ENCODE results near the gene TSPYL4.
"Not testable (repeated sequence)": the region's sequence is repeated elsewhere in the genome, so short reads cannot be mapped to it uniquely, and the experiment has no call there.

Gene TSPYL4

DNA sequence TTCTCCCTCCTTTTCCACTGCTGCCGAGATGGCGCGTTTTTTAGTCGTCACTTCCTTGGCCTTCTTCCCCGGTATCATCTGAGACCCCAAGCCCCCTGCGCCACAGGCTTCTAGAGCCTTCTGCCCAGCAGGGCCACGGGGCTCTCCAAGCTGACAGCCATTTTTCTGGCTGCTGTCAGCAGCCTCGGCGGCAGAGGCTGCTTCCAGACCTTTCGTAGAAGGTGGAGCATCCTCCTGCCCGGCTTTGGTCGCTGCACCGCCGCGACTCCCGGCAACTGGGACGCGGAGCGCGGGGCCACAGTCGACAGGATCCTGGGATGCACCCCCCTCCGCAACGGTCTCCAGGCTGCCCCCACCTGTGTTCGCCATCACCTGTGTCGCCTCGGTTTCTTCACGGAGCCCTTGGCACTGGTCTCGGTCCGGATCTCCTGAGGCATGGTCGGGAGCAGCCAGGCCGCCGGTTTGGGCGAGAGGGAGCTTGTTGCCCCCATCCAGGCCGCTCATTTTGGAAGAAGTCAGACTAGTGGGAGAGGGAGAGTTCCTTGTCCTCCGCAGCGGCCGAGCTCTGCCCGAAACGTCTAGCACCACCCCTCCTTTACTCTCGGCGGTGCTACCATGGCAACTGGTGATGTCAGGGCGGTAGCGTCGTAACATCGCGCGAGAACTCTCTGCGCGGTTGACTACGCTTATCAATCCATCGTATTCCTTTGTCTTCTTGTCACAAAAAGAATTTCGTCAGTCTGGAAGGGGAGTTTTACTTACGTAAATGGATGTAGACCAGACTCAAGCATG, at the start of gene TSPYL4:
Gene TSPYL4, minus strand, starts transcription at position 571 of the 792 bp plus-strand sequence. Its CDS starts 67 bp downstream, at position 504.
- peak; percentile 86 for DNase-seq (ENCODE audit: low read depth)

DNA sequence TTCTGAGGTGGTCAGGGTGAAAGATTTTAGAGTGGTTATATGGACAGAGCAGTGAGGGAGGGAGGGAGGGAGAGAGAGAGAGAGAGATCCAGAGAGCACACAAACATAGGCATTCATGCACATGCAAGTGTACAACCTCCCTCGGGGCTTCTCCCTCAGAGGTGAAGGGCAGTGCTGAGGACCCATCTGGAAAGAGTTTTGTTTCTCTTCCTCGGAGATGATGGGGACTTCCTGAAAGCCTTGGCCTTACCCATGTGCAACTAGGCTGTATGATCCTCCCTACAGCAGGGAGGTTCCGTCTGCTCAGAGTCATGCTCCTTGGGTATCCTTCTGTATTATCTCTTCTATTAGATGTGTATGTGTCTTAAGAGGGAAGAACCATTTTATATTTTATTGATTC, 47.2 kb upstream of the TSPYL4 start:
- DNase-seq (ENCODE audit: low read depth), result no peak

DNA sequence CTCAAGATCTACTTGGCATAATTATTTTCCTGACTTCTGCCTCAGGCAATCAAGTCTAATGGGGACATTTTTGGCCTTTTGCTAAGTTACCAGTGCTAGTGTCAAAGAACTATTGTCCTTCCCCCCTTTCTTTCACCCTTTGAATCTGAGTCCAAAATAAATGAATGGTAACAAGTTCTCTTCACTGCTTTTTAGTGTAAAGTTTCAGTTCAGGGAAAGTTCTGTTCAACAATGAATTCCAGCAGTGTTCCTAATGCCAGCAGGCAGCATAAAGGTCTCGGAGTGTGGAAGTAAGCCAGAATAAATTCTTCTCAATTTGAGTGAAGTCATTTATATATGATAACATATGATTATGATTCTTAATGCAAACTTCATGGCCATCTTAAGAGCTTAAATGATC, 46.7 kb upstream of the TSPYL4 start:
- no peak for DNase-seq (ENCODE audit: low read depth)

DNA sequence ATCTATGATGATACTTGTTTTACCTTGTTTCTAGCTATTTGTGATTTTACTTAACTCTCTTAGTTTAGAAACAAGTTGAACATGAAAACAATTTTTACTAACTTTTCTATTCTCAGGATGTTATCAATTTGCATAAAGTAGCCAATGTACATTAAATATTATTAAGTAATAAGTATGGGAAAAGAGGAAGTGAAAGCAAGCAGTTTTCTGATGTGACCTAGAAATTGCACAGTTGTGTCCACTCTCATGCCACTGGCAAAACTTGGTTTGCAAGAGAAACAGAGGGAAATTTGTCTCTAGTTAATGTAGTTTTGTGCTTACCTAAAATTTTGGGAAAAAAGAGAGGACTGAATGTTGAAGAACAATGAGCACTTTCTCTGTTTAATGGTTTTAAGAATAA, 45.1 kb upstream of the TSPYL4 start:
- no peak for DNase-seq (ENCODE audit: low read depth)

DNA sequence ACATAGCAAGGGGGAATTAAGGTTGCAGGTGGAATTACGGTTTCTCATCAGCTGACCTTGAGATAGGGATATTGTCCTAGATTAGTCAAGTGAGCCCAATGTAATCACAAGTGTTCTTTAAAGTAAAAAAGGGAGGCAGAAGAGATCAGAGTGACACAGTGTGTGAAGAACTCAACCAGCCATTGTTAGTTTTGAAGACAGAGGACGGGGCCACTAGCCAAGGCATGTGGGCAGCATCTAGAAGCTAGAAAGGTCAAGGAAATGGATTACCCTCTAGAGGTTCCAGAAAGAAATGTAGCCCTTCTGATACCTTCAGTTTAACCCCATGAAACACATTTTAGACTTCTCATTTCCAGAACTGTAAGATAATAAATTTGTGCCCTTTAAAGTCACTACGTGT, 44.4 kb upstream of the TSPYL4 start:
- no peak for DNase-seq (ENCODE audit: low read depth)

DNA sequence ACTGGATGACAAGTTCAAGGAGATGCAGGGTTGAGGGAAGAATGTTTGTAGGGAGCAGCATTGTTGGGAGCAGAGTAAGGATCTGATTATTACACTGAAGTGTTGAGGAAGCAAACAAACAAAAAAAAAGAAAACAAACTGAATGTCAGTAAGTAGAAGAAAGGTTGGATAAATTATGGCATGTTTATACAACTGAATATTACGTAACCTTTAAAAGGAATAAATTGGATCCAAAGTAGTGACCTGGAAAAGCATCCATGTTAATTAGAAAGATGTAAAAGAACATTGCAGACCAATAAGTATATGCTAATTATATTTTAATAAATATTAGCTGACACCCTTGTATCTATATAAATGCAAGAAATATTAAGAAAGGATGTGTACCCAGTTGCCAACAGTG, 38.7 kb upstream of the TSPYL4 start:
- no peak for DNase-seq (ENCODE audit: low read depth)

DNA sequence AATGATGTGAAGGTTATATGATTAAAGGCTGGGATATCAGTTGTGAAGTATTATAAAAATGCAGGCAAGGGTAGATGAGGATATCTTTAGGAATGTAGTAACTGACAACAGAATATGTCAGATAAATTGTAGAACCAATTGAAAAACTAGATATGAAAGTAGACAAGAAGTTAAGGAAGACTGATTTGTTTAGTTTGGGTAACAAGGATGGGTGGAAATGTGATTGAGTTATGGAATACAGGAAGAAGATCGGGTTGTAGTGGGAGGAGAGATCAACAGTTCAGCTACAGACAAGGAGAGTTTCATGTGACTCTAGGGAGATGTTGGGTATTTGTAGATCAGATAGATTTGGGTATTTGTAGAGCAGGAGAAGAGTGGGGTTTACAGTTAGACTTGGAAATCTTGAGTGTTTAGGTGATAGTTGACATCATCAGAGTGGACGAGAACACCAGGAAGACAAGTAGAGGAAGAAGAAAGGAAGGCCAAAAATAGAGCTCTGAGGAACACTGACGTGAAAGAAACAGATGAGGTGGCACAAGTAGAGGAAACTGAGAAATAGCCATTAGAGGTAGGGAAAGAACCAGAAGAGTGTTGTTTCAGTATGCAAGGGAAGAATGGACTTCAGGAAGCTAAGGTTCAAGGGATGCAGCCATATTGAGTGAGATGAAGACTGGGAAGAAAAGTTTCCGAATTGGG, 38.0 kb upstream of the TSPYL4 start:
- DNase-seq (ENCODE audit: low read depth), result no peak

DNA sequence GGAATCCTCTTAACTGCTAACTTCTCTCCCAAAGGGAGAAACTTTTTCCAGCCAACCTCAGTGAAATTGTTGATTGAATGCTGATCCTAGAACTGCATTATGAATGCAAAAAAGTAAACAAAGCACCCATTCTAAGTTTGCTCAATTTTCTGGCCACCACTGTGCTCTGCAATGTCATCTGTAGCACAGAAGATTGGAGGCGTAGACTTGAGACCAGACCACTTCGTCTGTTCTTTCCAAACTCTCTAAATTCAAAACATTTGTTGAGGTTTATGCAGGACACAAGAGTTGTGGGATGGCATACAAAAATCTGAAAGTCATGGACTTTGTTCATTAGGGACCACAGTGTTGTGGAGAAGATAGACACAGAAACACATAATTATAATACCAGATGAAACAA, 36.9 kb upstream of the TSPYL4 start:
- no peak for DNase-seq (ENCODE audit: low read depth)

DNA sequence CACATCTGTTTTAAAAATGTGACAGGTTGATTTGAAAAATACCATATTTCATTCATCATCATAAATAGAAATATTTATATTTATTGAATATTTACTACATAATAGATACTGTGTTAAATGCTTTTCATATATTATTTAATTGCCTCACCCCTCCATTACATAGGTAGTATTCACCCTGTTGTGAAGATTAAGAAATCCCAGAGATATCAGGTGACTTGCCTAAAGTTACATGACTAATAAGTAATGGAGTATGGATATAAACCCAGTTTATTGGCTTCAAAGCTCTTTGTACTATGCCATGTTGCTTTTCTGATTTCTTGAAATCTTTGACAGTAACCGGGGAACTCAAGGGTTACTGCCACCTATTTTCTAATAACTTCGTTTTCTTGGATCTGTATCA, 36.0 kb upstream of the TSPYL4 start:
- DNase-seq (ENCODE audit: low read depth), result no peak

DNA sequence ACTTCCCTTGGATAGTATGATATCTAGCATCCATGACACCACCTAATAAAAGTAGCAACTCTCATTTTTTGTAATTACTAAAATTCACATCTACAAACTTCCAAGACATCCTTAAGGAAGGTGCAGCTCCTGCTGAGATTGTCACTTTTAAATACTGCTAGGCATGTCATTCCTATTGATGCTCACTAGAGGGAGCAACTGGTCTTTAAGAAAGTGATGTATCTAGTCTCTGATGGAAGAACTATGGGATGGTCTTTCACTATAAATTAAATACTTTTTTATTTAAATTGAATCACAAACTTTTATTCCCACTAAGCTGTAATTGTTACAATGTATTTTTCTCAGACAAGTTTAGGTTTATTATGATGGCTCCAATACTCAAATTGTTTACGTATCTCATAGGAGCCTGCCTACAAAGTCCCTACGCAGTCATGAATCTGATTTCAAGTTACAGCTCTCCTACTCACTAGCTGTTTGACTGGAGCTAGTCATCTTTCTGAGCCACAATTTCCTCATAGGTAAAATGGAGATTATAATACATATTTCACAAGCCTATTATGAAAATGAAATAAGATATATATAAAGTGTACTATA, 33.9 kb upstream of the TSPYL4 start:
- DNase-seq (ENCODE audit: low read depth), result no peak

DNA sequence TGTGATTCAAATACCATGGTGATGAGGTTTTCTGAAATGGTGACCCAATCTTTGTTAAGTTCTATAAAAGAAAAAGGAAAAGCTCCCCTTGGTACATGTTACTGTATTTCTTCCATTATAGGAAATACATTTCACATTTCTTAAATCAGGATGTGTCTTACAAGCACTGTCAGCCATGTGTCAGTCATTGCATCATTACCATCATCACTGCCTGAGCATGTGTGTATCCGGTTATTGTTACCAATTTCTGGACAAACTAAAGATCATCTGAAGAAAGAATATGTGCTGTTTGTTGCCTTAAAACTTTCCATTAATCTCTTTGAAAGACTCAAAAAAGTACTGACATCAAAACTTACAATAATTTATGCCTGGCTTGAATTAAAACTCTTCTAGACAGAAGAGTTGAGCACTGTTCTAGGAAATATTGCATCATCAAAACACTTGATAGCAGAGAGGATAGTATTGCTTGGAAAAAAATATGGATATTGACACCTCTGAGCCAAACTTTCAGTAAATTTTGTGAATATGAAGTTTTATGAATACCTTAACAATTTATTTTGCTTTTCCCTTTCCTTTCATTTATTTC, 33.0 kb upstream of the TSPYL4 start:
- no peak for DNase-seq (ENCODE audit: low read depth)

DNA sequence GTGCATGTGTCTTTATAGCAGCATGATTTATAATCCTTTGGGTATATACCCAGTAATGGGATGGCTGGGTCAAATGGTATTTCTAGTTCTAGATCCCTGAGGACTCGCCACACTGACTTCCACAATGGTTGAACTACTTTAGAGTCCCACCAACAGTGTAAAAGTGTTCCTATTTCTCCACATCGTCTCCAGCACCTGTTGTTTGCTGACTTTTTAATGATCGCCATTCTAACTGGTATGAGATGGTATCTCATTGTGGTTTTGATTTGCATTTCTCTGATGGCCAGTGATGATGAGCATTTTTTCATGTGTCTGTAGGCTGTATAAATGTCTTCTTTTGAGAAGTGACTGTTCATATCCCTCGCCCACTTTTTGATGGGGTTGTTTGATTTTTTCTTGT, 31.1 kb upstream of the TSPYL4 start:
- DNase-seq (ENCODE audit: low read depth), result not testable (repeated sequence)

DNA sequence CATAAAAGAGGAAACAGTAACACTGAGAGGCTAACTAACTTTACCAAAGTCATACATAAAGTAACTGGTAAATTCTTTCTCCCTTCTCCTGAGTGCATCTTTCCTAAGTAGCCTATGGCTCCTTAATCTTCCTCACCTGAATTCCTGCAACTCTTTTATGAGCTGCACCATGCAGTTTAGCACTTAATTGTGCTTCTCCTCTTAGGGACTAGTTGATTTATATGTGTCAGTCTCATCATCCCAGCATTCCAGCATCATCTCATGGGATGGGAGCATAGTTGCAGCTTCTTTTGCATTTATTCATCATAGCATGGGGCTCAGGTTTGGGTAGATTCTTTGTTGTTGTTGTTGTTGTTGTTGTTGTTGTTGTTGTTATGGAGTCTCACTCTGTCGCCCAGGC, 29.3 kb upstream of the TSPYL4 start:
- DNase-seq (ENCODE audit: low read depth), result no peak

DNA sequence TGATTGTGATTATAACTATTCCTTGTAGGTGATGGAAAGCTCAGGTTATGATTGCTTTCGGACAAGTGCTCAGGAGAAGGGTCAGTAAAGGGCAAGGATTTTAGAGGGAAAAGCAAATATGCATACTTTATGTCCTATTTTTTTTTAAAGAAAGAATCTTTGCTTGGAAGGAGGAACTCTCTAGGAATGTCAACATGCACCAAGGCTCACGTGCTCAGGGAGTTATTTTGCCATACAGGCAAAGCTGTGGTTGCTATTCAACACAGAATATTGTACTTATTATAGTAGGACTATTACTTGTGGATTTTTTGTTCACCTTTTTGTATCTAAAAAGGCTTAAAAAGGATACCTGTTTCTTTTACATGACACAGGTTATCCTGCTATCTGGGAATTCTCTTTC, 28.8 kb upstream of the TSPYL4 start:
- no peak for DNase-seq (ENCODE audit: low read depth)

DNA sequence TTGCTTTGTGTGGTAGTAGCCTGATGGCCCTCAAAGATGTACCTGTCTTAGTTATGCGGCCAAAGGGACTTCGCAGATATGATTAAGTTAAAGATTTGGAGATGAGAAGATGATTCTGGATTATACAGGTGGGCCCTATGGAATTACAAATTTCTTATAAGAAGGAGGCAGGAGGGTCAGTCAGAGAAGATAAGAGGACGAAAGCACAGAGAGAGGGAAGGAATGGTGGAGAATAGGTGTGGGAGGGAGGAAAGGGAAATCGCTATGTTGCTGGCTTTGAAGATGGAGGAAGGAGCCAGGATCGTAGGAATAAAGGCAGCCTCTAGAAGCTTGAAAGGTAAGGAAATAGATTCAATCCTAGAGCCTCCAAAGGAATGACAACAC, 27.1 kb upstream of the TSPYL4 start:
- no peak for DNase-seq (ENCODE audit: low read depth)

DNA sequence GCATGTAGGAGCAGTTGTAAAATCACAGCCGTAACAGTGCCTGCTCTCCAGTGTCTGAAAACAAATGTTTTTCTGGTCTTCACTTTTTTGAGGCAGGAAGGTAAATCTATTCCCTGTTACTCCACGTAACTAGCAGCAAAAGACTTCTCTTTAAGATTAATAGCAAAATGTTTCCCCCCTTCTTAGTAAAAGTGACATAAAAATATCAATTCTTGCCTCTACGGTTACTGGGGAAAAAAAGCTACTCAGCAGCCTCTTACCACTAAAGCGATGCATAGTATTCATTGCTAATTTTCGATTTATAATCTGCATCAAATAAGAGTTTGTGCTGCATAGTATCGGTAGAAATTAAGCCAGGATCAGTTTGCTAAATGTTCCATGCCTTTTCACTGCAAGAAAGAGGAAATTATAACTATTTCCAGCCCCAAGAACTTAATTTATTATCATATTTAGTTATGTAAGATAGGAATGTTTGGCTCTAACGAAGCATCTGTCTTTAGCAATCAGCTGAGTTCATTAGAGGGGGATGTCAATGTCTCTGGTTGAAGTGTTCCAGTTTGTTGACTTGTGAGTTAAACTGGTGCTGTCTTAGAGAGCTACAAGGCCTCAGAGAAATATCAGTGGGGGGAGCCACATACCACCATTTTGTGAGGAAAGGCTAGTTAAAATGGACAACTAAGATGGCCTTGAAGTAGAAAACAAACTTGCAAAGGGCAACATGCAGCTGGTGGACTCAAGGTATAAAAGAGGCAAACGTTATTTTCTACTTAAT, 26.5 kb upstream of the TSPYL4 start:
- DNase-seq (ENCODE audit: low read depth), result no peak

DNA sequence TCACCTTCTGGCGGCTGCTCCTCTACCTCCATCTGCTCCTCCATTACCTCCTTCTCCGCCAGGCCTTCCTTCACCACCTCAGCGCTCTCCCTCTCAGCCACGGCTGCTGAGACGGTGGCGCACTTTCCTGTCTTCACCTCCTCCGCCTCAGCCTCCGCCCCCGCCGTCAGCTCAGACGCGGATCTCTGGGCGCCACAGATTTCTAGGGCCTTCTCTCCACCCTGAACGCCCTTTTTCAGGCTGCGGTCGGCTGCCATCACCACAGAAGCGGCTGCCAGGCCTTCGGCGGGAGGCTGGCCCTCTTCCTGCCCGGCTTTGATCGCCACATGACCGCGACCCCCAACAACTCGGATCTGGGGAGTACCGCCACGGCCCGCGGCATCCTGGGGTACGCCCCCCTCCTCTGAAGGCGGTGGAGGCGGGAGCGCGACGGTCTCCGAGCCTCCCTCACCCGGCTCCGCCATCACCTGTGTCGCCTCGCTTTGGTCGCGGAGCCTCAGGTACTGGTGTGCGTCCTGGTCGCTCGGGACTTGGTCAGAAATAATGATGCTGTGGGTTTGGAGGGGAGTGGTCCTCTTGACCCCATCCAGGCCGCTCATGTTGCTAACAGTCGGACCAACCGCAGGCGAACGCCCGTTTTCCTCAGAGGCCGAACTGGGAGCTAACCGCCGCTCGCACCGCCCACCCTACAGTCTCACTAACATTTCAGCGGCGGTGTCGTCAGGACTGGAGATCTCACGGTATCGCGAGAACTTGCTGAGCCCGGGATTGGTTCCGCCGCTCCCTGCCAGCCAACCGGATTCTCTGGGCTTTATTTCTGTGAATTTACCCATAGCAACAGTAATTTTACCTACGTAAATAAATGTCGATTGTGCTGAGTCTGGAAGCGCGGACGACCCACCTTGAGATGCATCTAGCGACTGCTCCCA, 25.6 kb upstream of the TSPYL4 start, which contains the start of gene TSPYL1:
Gene TSPYL1, minus strand, starts transcription at position 699 of the 929 bp plus-strand sequence. Its CDS starts 100 bp downstream, at position 599.
- DNase-seq (ENCODE audit: low read depth), result peak; percentile 93

DNA sequence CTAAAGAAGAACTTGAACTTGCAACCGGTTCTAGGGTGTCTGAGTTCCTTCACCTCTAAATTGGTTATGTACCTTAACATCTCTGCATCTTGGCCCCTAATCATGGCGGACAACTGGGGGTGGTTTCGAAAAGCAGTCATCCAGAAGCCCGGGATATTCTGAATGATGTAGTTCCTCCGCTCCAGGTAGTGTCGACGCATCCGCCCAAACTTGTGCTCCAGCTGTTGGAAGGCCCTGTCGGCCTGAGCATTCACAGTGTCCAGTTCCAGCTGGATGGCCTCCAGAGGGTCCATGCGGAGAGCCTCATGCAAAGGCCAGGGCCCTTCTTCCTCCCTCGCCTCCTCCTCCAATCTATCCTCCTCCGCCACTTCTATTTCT, 25.0 kb upstream of the TSPYL4 start:
- no peak for DNase-seq (ENCODE audit: low read depth)

DNA sequence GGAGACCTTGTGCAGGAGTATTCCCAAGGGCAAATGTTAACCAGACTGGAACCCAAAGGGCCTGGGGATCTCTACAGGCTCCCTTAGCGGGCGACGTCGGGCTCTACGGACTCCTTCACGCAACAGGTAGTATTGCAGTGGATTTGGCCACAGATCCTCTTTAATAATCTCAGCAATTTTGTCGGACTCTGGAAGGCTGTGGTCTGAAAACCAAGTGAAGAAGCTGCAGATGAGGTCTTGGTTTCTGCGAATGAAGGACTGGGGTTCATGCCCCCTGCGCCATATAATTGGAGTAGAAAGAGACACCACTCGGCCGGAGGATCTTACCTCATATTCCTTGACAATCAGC, 24.6 kb upstream of the TSPYL4 start:
- DNase-seq (ENCODE audit: low read depth), result no peak

DNA sequence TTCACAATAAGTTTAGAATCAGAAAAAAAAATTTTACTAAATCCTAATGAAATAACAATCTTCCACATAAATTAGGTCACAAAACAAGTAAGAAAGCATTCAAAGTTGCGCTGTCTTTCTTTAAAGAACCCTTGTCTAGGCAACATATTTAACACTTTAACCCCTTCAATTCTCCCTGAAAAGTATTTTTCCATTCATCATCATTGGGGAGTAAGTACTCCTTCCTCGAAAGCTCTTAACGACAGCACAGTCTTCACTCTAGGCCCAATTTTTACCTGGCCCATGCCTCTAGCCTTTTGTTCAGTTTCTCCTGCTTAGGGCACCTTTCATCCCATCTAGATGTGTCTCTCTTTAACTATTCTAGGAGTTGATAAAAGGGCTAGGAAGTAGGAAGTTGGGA, 23.2 kb upstream of the TSPYL4 start:
- DNase-seq (ENCODE audit: low read depth), result no peak

DNA sequence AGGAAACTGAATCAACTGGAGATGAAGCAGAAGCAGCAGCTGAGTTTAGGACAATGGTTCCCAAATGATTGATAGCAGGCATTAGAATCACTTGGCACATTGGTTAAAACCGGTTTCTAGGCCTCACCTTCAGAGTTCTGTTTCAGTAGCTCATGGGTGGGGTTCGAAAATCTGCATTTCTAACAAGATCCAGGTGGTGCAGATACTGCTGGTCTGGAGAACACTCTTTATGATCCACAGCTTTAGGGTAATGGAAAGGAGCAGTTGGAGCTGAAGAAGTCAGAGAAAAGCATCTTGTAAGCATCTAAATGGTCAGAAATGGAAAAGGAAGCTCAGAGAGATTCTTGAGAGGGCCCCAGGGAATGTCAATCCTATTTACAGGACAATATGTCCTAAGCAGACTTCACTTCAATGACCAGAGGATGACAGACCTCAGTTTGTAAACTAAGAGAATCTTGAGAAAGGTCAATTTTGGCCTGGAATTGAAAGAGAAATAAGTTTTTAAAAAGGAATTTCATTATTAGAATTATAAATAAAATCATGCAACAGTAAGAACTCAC, 17.4 kb upstream of the TSPYL4 start:
- DNase-seq (ENCODE audit: low read depth), result no peak
